ENCODE data around the gene EIF4G3. TPM values are rescaled to one million over a fixed set of nuclear protein-coding genes. Genes with fewer than 3 reads are reported as not detected.
A peak's percentile ranks its signal among the peaks of the same experiment; 100 is the strongest.

The EIF4G3 gene
- total RNA-seq, 1 donor from 2014 or later, result 33.9 TPM

- H3K27me3 ChIP-seq (ENCODE audit: low read depth), result no peaks in the 10 kb centered on the region
- intact Hi-C loops (cut with micrococcal nuclease), result no loop called here
- DNase-seq, result no peak
Observed at GRCh38 chr1:21157868-21158267, 18.8 kb downstream of the EIF4G3 start.

GRCh38 chr1:21157054-21157453 is 19.6 kb downstream of the EIF4G3 start:
- no peak for DNase-seq
- Histone ChIP-seq H3K27ac (replicated peaks) (no peak overlapping the region), H3K4me1 (peaks cover 16% of the 10 kb centered on the region), H3K4me3 (no peak overlapping the region), H3K36me3 (peaks cover 21% of the 10 kb centered on the region), H3K27me3 (ENCODE audit: low read depth) (no peaks in the 10 kb centered on the region), H3K9me3 (replicated peaks) (no peaks in the 10 kb centered on the region)
- no peak for TF ChIP-seq CTCF (IDR thresholded peaks at IDR 0.05; ENCODE audit: borderline replicate concordance)
- intact Hi-C loops (cut with micrococcal nuclease), result no loop called here

More at GRCh38 chr1:21157868-21158267, 18.8 kb downstream of the EIF4G3 start:
- Histone ChIP-seq H3K4me1 (peaks cover 11% of the 10 kb centered on the region), H3K9me3 (replicated peaks) (no peaks in the 10 kb centered on the region), H3K27ac (replicated peaks) (no peak overlapping the region), H3K36me3 (peaks cover 27% of the 10 kb centered on the region), H3K4me3 (no peak overlapping the region)
- TF ChIP-seq CTCF (IDR thresholded peaks at IDR 0.05; ENCODE audit: borderline replicate concordance), result no peak

GRCh38 chr1:21156019-21156418 is 20.7 kb downstream of the EIF4G3 start:
- Histone ChIP-seq H3K36me3 (peaks cover 11% of the 10 kb centered on the region), H3K27ac (replicated peaks) (no peak overlapping the region), H3K9me3 (replicated peaks) (no peaks in the 10 kb centered on the region), H3K4me1 (peaks cover 22% of the 10 kb centered on the region), H3K27me3 (ENCODE audit: low read depth) (no peaks in the 10 kb centered on the region), H3K4me3 (no peak overlapping the region)
- intact Hi-C loops (cut with micrococcal nuclease), result no loop called here
- DNase-seq, result no peak
- no peak for TF ChIP-seq CTCF (IDR thresholded peaks at IDR 0.05; ENCODE audit: borderline replicate concordance)

- H3K4me1 ChIP-seq, result peaks cover 33% of the 10 kb centered on the region
- H3K36me3 ChIP-seq, result peaks cover 5% of the 10 kb centered on the region
- no peaks in the 10 kb centered on the region for H3K9me3 ChIP-seq (replicated peaks)
- H3K27me3 ChIP-seq (ENCODE audit: low read depth), result no peaks in the 10 kb centered on the region
- no peak for TF ChIP-seq CTCF (IDR thresholded peaks at IDR 0.05; ENCODE audit: borderline replicate concordance)
- H3K27ac ChIP-seq (replicated peaks), result no peak overlapping the region
- intact Hi-C loops (cut with micrococcal nuclease), result no loop called here
- H3K4me3 ChIP-seq, result no peak overlapping the region
- DNase-seq, result no peak
Observed at GRCh38 chr1:21154717-21155116, 22.0 kb downstream of the EIF4G3 start.

GRCh38 chr1:21153388-21153787 is 23.3 kb downstream of the EIF4G3 start:
- intact Hi-C loops (cut with micrococcal nuclease), result no loop called here
- Histone ChIP-seq H3K4me1 (peaks cover 44% of the 10 kb centered on the region), H3K27ac (replicated peaks) (peak overlapping the region; percentile 58)

More at GRCh38 chr1:21153388-21153787, 23.3 kb downstream of the EIF4G3 start:
- Histone ChIP-seq H3K36me3 (peaks cover 4% of the 10 kb centered on the region), H3K9me3 (replicated peaks) (no peaks in the 10 kb centered on the region), H3K27me3 (ENCODE audit: low read depth) (no peaks in the 10 kb centered on the region), H3K4me3 (no peak overlapping the region)
- TF ChIP-seq CTCF (IDR thresholded peaks at IDR 0.05; ENCODE audit: borderline replicate concordance), result no peak
- no peak for DNase-seq
